Measurements from ENCODE around the gene PCDHGC3. TPM values are rescaled to one million over a fixed set of nuclear protein-coding genes. Genes with fewer than 3 reads are reported as not detected.
A peak's percentile ranks its signal among the peaks of the same experiment; 100 is the strongest.

Gene PCDHGC3
- total RNA-seq, 2 experiments from 2014 or later, result not detected

DNA sequence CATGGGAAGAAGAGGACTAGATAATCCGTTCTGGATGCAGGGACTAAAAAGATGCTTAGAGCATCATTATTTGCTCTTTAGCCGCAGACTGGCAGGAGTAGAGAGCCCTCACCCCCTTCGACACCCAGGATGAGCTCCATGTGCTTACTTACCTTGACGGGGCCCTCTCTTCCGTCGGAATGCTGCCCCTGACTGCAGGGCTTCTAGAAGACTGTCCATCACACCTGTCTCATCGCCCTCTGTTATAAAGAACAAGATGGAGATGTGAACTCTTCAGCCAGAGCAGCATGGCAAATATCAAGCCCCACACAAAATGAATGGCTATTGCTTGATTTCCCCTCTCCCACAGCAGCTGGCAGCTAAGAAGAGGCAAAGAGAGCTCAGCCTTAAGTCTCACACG, 48.2 kb downstream of the PCDHGC3 start:
- Mint-ChIP-seq H3K36me3 (peaks cover 92% of the 10 kb centered on the region), H3K4me3 (no peak overlapping the region)
- CTCF ChIA-PET, result interaction anchor here (0.7 to 4.7 kb wide), 19 partner anchors 11 to 199 kb away, joined by 3 to 58 read pairs (median 6); partner anchors contain the start of genes PCDHGA10, PCDHGA11 and PCDHGA12

DNA sequence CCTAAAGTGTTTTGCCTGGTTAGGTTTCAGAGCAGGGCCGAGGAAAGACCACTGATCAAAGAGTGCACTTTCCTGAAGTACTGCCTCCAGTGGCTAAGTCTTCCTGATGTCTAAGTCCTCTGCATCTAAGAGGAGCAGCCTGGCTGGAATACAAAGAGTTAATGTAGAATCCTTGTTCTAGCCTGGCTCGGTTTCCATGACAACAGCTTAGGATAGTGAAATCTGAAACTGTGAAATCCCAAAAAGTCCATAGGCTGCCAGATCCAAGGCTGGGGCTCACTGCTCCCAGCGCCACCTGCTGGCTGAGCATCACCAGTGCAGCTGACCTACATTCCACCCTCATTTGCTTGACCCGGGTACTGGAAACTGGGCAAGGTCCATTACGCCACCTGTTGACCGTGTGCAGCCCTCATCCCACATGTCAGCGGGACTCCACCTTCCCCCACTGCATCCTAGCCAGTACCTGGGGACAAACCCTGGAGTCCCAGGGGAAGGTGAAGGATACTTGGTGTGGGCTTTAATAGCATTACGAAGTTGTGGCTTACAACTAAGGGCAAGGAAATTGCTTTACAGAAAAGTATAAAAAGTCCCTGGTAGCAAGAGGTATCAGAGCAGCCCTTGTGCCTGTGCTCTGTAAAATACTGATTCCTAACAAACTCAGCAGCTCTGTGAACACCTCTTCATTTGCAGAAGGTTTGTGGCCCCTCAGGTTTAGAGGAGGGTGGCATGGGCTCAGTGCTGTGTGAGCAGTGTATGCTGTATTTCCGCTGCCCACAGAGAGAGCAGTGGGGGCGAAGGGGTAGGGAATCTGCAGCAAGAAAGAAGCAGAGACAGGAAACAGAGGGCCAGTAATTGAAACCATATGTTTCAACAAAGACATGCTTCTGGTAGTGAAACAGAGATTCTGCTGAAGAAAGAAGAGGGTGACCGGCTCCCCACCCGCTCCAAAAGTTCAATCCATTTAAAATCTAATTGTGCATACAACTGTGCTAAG, 49.1 kb downstream of the PCDHGC3 start:
- Mint-ChIP-seq H3K27ac (peak overlapping the region; percentile 41), H3K27me3 (no peaks in the 10 kb centered on the region), H3K4me3 (no peak overlapping the region), H3K4me1 (peaks cover 28% of the 10 kb centered on the region), H3K9me3 (ENCODE audit: low read depth) (no peaks in the 10 kb centered on the region), H3K36me3 (peaks cover 90% of the 10 kb centered on the region)
- CTCF ChIA-PET, result interaction anchor here (0.6 to 4.7 kb wide), 20 partner anchors 8 to 200 kb away, joined by 3 to 58 read pairs (median 4); partner anchors contain the start of genes PCDHGA11, PCDHGA12 and PCDHGA3
- DNase-seq, result peak; percentile 56
- ATAC-seq, result peak; percentile 67

More for the DNA sequence above, 48.2 kb downstream of the PCDHGC3 start:
- Mint-ChIP-seq H3K4me1 (peaks cover 28% of the 10 kb centered on the region), H3K27ac (no peak overlapping the region), H3K27me3 (no peaks in the 10 kb centered on the region), H3K9me3 (ENCODE audit: low read depth) (no peaks in the 10 kb centered on the region)
- no peak for ATAC-seq
- no peak for DNase-seq

DNA sequence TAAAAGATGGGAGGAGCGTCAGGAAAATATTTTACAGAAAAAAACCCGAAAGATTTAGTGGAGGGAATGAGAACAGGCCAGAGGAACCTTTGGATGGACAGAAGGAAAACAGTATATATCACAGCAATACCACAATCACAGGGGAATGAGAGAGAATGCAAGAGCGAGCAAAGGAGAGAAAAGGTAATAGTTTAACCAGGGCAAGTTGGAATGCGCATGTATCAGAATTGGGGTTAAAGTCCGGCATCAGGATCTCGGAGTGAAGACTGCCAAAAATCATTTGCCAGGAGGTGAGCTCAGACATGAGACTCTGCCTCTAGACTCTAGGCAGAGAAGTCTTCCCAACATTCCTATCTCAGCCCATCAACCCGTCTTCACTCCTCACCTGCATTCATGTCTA, 49.9 kb downstream of the PCDHGC3 start:
- H3K4me3 Mint-ChIP-seq, result no peak overlapping the region
- no peak for ATAC-seq
- DNase-seq, result no peak
- H3K36me3 Mint-ChIP-seq, result peaks cover 82% of the 10 kb centered on the region
- H3K27ac Mint-ChIP-seq, result no peak overlapping the region
- peaks cover 28% of the 10 kb centered on the region for H3K4me1 Mint-ChIP-seq
- H3K27me3 Mint-ChIP-seq, result no peaks in the 10 kb centered on the region
- H3K9me3 Mint-ChIP-seq (ENCODE audit: low read depth), result no peaks in the 10 kb centered on the region
- CTCF ChIA-PET, result interaction anchor here (0.9 to 3.0 kb wide), 5 partner anchors 9 to 182 kb away, joined by 3 to 21 read pairs (median 3); partner anchors contain the start of gene PCDHGA3

DNA sequence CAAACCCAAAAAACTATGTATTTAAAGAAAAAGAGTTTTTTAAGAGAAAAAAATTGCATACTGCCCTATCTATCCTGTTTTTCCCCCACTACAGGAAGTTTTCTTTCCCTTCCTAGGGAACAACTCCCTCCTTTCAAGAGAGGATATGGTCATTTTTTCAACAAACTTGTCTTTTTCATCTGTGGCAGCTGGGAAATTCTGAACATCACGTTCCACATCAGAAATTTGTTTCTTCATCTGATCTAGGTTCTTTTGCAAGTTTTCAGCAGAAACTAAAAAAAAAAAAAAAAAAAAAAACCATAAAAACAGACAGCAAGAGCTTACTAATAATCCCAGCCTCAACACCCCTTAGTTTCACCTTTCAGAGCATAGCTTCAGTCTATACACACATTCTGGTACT, 51.7 kb downstream of the PCDHGC3 start:
- Mint-ChIP-seq H3K27me3 (no peaks in the 10 kb centered on the region), H3K36me3 (peaks cover 66% of the 10 kb centered on the region), H3K4me3 (no peak overlapping the region), H3K4me1 (peaks cover 14% of the 10 kb centered on the region), H3K27ac (peak overlapping the region; percentile 1), H3K9me3 (ENCODE audit: low read depth) (no peaks in the 10 kb centered on the region)
- DNase-seq, result no peak
- CTCF ChIA-PET, result interaction anchor here (1.4 to 2.8 kb wide), 4 partner anchors 14 to 114 kb away, joined by 3 to 5 read pairs (median 5); partner anchors contain the start of gene PCDHGA10
- ATAC-seq, result no peak

Other genes with a start within 250 kb of the PCDHGC3 start
- not detected for gene PCDHB15, start 230.6 kb upstream of the PCDHGC3 start, total RNA-seq
- gene SLC25A2, start 171.9 kb upstream of the PCDHGC3 start, total RNA-seq, result 1 to 10 TPM in 1 of 2 experiments, under 1 TPM in 1; 0.56 to 1.1 TPM
- gene TAF7, start 155.2 kb upstream of the PCDHGC3 start, total RNA-seq, result 10 to 100 TPM; 57.3 to 64.6 TPM
- gene PCDHGA1, start 145.5 kb upstream of the PCDHGC3 start, total RNA-seq, result not detected
- not detected for gene PCDHGA2, start 137.2 kb upstream of the PCDHGC3 start, total RNA-seq
- gene PCDHGA3, start 132.1 kb upstream of the PCDHGC3 start, total RNA-seq, result under 1 TPM in 1 of 2 experiments, not detected in 1; 0.15 TPM
- not detected for gene PCDHGB1, start 125.9 kb upstream of the PCDHGC3 start, total RNA-seq
- under 1 TPM in 1 of 2 experiments, not detected in 1; 0.20 TPM for gene PCDHGA4, start 120.9 kb upstream of the PCDHGC3 start, total RNA-seq
- gene PCDHGB2, start 116.0 kb upstream of the PCDHGC3 start, total RNA-seq, result under 1 TPM; 0.12 to 0.67 TPM
- under 1 TPM; 0.09 to 0.12 TPM for gene PCDHGA5, start 111.8 kb upstream of the PCDHGC3 start, total RNA-seq
- gene PCDHGB3, start 105.7 kb upstream of the PCDHGC3 start, total RNA-seq, result under 1 TPM; 0.09 to 0.41 TPM
- gene PCDHGA6, start 102.1 kb upstream of the PCDHGC3 start, total RNA-seq, result under 1 TPM; 0.16 to 0.20 TPM
- under 1 TPM in 1 of 2 experiments, not detected in 1; 0.07 TPM for gene PCDHGA7, start 93.2 kb upstream of the PCDHGC3 start, total RNA-seq
- under 1 TPM; 0.07 to 0.09 TPM for gene PCDHGB4, start 88.3 kb upstream of the PCDHGC3 start, total RNA-seq
- not detected for gene PCDHGA8, start 83.3 kb upstream of the PCDHGC3 start, total RNA-seq
- gene PCDHGB5, start 78.0 kb upstream of the PCDHGC3 start, total RNA-seq, result not detected
- gene PCDHGA9, start 73.2 kb upstream of the PCDHGC3 start, total RNA-seq, result not detected
- gene PCDHGB6, start 67.9 kb upstream of the PCDHGC3 start, total RNA-seq, result not detected
- not detected for gene PCDHGA10, start 63.0 kb upstream of the PCDHGC3 start, total RNA-seq
- gene PCDHGB7, start 58.3 kb upstream of the PCDHGC3 start, total RNA-seq, result not detected
- gene PCDHGA11, start 54.9 kb upstream of the PCDHGC3 start, total RNA-seq, result not detected
- under 1 TPM in 1 of 2 experiments, not detected in 1; 0.07 TPM for gene PCDHGA12, start 45.5 kb upstream of the PCDHGC3 start, total RNA-seq
- not detected for gene PCDHGC4, start 9.1 kb downstream of the PCDHGC3 start, total RNA-seq
- not detected for gene PCDHGC5, start 13.1 kb downstream of the PCDHGC3 start, total RNA-seq
- gene DIAPH1, start 143.0 kb downstream of the PCDHGC3 start, total RNA-seq, result 100 to 1,000 TPM; 284 to 295 TPM
- gene HDAC3, start 160.9 kb downstream of the PCDHGC3 start, total RNA-seq, result 10 to 100 TPM; 87.1 to 90.0 TPM
- gene RELL2, start 161.0 kb downstream of the PCDHGC3 start, total RNA-seq, result 10 to 100 TPM; 28.0 to 35.8 TPM
- 10 to 100 TPM; 46.5 to 64.1 TPM for gene FCHSD1, start 175.5 kb downstream of the PCDHGC3 start, total RNA-seq
- 10 to 100 TPM in 1 of 2 experiments, 1 to 10 TPM in 1; 9.9 to 11.0 TPM for gene ARAP3, start 206.3 kb downstream of the PCDHGC3 start, total RNA-seq

Measured in activated CD8-positive, alpha-beta memory T cell treated with anti-CD3 and anti-CD28 coated beads, Interleukin-2, amount 10 ng/mL, durations not matched to agents 7 days and 5 days (primary cell).